Fibroblast of lung (primary cell): ENCODE measurements around the gene IFT22. TPM values are rescaled to one million over a fixed set of nuclear protein-coding genes. Genes with fewer than 3 reads are reported as not detected.
"Not testable (repeated sequence)": the region's sequence is repeated elsewhere in the genome, so short reads cannot be mapped to it uniquely, and the experiment has no call there.

Experiments
- DNase-seq, 2 donors: peaks; one replicate each; pipeline versions ENCODE4 v3.0.0 to v3.0.0-alpha.2; 2010; ENCODE audit warnings: low read depth in 2 of 2
- H2AFZ ChIP-seq: 2 replicates; pipeline ENCODE4 v1.5.1; 2012; ENCODE audit warnings: low read length, control low read depth, inconsistent platforms
- H3K27ac ChIP-seq: 2 replicates; pipeline ENCODE4 v1.5.1; 2011; ENCODE audit warnings: low read length, control low read depth; ENCODE audit not compliant: insufficient read depth
- H3K27me3 ChIP-seq: 2 replicates; pipeline ENCODE4 v1.5.1; 2011; ENCODE audit warnings: mild to moderate bottlenecking, low read length; ENCODE audit not compliant: control insufficient read depth, insufficient read depth
- H3K36me3 ChIP-seq: 2 replicates; pipeline ENCODE4 v1.5.1; 2011; ENCODE audit warnings: low read length; ENCODE audit not compliant: control insufficient read depth, insufficient read depth
- H3K4me1 ChIP-seq: 2 replicates; pipeline ENCODE4 v1.5.1; 2011; ENCODE audit warnings: low read length; ENCODE audit not compliant: control insufficient read depth, insufficient read depth; ENCODE audit errors: extremely low read depth
- H3K4me2 ChIP-seq: 2 replicates; pipeline ENCODE4 v1.5.1; 2011; ENCODE audit warnings: low read length, control low read depth; ENCODE audit not compliant: insufficient read depth; ENCODE audit errors: extremely low read depth
- H3K4me3 ChIP-seq, 4 experiments: fragments of 200-600 bp in 1 of 4; sonication (generic) in 1 of 4; replicated peaks in 1 of 4; 2 replicates each; pipeline ENCODE4 v1.5.1; 2011 to 2016; ENCODE audit warnings: low read length in 4 of 4, low read depth in 3 of 4, mild to moderate bottlenecking in 3 of 4, control low read depth in 2 of 4, inconsistent platforms in 1 of 4, mixed read lengths in 1 of 4; ENCODE audit not compliant: insufficient read depth in 1 of 4; ENCODE audit errors: control extremely low read depth in 1 of 4
- H3K79me2 ChIP-seq: 2 replicates; pipeline ENCODE4 v1.5.1; 2012; ENCODE audit warnings: mild to moderate bottlenecking, low read length, inconsistent platforms; ENCODE audit not compliant: control insufficient read depth, insufficient read depth
- H3K9ac ChIP-seq: 2 replicates; pipeline ENCODE4 v1.5.1; 2011; ENCODE audit warnings: mild to moderate bottlenecking, low read length, control low read depth; ENCODE audit not compliant: insufficient read depth
- H3K9me3 ChIP-seq: 2 replicates; pipeline ENCODE4 v1.5.1; 2012; ENCODE audit warnings: low read depth, low read length; ENCODE audit not compliant: control insufficient read depth, insufficient read depth
- H4K20me1 ChIP-seq: 2 replicates; pipeline ENCODE4 v1.5.1; 2011; ENCODE audit warnings: low read length; ENCODE audit not compliant: control insufficient read depth, insufficient read depth; ENCODE audit errors: extremely low read depth
- EZH2 ChIP-seq: IDR thresholded peaks from 2 replicates; pipeline ENCODE4 v1.5.1; 2012; ENCODE audit warnings: low read length, control low read depth, mild to moderate bottlenecking; ENCODE audit errors: missing control alignments
- polyA plus RNA-seq, 2 donors: library from polyadenylated mRNA; depleted of rRNA in 1 of 2; stranded (reverse) in 1 of 2; unstranded in 1 of 2; fragments of >200 nt; gene quantifications; 2 replicates each; pipeline ENCODE4 v1.2.1, GENCODE V29; 2011 to 2012; ENCODE audit warnings: missing spikeins in 1 of 2
- total RNA-seq: library from RNA; depleted of rRNA; stranded (reverse); fragments of >200 nt; gene quantifications from 2 replicates; pipeline ENCODE4 v1.2.1, GENCODE V29; 2014
- TF ChIP-seq, protein P1 (sequence below), 2 donors: IDR thresholded peaks in 1 of 2; conservative IDR thresholded peaks in 1 of 2; 1 replicate in 1 of 2; 2 replicates in 1 of 2; pipeline ENCODE4 v1.5.1; 2011 to 2012; ENCODE audit warnings: low read length in 2 of 2, control low read depth in 1 of 2, inconsistent platforms in 1 of 2, low read depth in 1 of 2, mild to moderate bottlenecking in 1 of 2

IFT22 gene
- total and polyA plus RNA-seq, 2 donors (not counting 1 experiment from before 2014, with no cell fraction given): 19.8 to 34.2 TPM

- H4K20me1 ChIP-seq: no peaks in the 10 kb centered on the region
- H3K9me3 ChIP-seq: no peaks in the 10 kb centered on the region
- H3K4me1 ChIP-seq: no peaks in the 10 kb centered on the region
- H3K27ac ChIP-seq: no peak overlapping the region
- no peak overlapping the region for H3K9ac ChIP-seq
- no peak overlapping the region for H3K4me3 ChIP-seq
- H2AFZ ChIP-seq: no peak overlapping the region
- TF ChIP-seq, protein P1, sequence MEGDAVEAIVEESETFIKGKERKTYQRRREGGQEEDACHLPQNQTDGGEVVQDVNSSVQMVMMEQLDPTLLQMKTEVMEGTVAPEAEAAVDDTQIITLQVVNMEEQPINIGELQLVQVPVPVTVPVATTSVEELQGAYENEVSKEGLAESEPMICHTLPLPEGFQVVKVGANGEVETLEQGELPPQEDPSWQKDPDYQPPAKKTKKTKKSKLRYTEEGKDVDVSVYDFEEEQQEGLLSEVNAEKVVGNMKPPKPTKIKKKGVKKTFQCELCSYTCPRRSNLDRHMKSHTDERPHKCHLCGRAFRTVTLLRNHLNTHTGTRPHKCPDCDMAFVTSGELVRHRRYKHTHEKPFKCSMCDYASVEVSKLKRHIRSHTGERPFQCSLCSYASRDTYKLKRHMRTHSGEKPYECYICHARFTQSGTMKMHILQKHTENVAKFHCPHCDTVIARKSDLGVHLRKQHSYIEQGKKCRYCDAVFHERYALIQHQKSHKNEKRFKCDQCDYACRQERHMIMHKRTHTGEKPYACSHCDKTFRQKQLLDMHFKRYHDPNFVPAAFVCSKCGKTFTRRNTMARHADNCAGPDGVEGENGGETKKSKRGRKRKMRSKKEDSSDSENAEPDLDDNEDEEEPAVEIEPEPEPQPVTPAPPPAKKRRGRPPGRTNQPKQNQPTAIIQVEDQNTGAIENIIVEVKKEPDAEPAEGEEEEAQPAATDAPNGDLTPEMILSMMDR (conservative IDR thresholded peaks at IDR 0.05 in 1 of 2, IDR thresholded peaks at IDR 0.05 in 1 of 2; ENCODE audit: low read depth in 1 of 2, low read length in 2 of 2): no peak
- no peak for TF ChIP-seq EZH2
- peaks cover 7% of the 10 kb centered on the region for H3K27me3 ChIP-seq
- no peak overlapping the region for H3K4me2 ChIP-seq
- H3K79me2 ChIP-seq: no peaks in the 10 kb centered on the region
- no peaks in the 10 kb centered on the region for H3K36me3 ChIP-seq
- no peak for DNase-seq
Observed at GRCh38 chr7:101287032-101287431, 34.6 kb downstream of the IFT22 start.

DNA sequence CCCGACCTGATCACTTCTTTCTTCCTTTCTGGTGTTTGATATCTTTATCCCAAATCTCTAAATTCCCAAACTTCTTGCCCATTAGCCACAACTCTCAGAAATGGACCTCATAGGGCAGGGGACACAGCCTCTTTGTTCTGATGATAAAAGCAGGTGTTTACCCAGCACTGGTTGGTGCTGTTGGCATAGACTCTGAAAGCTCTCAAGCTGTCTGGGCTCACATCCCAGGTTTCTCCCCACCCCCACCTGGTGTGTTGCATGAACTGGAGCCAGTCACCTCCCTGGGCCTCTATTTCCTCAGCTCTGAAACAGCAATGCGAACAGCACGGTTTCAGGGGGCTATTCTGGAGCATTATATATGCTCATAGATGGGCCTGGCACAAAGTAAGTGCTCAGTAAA lies 35.7 kb downstream of the IFT22 start:
- H3K9me3 ChIP-seq: not testable (repeated sequence)

DNA sequence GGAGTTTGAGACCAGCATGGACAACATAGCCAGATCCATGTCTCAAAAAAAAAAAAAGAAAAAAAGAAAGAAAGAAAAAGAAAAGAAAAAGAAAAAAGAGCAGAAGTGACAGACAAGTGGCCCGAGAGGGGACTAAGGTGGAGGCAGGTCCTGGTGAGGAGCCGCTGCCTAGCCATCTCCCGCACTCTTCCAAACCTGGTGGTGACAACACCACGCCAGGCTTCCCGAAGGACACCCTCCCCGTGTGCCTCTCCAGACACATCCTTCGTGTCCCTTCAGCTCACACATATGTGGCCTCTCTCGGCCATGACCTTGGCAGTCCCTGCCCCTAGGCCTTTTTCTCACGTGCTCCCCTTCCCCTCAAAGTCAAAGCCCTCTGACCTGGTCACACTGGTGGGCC lies 36.4 kb downstream of the IFT22 start:
- H3K27me3 ChIP-seq: peaks cover 7% of the 10 kb centered on the region
- no peaks in the 10 kb centered on the region for H3K9me3 ChIP-seq
- no peak overlapping the region for H3K4me2 ChIP-seq
- no peaks in the 10 kb centered on the region for H3K36me3 ChIP-seq
- H3K4me3 ChIP-seq: no peak overlapping the region
- DNase-seq: no peak
- TF ChIP-seq, protein P1 (conservative IDR thresholded peaks at IDR 0.05 in 1 of 2, IDR thresholded peaks at IDR 0.05 in 1 of 2; ENCODE audit: low read depth in 1 of 2, low read length in 2 of 2): no peak
- no peak for TF ChIP-seq EZH2
- H3K9ac ChIP-seq: no peak overlapping the region
- H3K4me1 ChIP-seq: no peaks in the 10 kb centered on the region
- no peak overlapping the region for H2AFZ ChIP-seq
- H4K20me1 ChIP-seq: no peaks in the 10 kb centered on the region
- H3K79me2 ChIP-seq: no peaks in the 10 kb centered on the region
- no peak overlapping the region for H3K27ac ChIP-seq

More for the DNA sequence above, 35.7 kb downstream of the IFT22 start:
- H3K27ac ChIP-seq, H3K4me1 ChIP-seq, H3K79me2 ChIP-seq, H2AFZ ChIP-seq, H3K9ac ChIP-seq, H4K20me1 ChIP-seq, H3K36me3 ChIP-seq, H3K4me3 ChIP-seq, H3K4me2 ChIP-seq, DNase-seq, H3K27me3 ChIP-seq: not testable (repeated sequence)

GRCh38 chr7:101280912-101281311 lies 40.7 kb downstream of the IFT22 start:
- H3K4me2 ChIP-seq, H3K9ac ChIP-seq, H3K27ac ChIP-seq, H2AFZ ChIP-seq, DNase-seq, H3K4me3 ChIP-seq, H3K27me3 ChIP-seq, H4K20me1 ChIP-seq, H3K36me3 ChIP-seq, H3K4me1 ChIP-seq, H3K79me2 ChIP-seq, H3K9me3 ChIP-seq: not testable (repeated sequence)
